Nephron (organoid): ENCODE measurements around the gene PLEKHM3.

Experiments used
- H3K27ac Mint-ChIP-seq, 3 experiments: 2 replicates each; pipeline ENCODE4 v1.8.0; 2020; ENCODE audit warnings: mixed read lengths in 3 of 3, mild to moderate bottlenecking in 2 of 3, moderate library complexity in 1 of 3
- H3K27me3 Mint-ChIP-seq: 2 replicates; pipeline ENCODE4 v1.8.0; 2021; ENCODE audit warnings: low read depth, mild to moderate bottlenecking, moderate library complexity, mixed read lengths
- H3K36me3 Mint-ChIP-seq: 2 replicates; pipeline ENCODE4 v1.8.0; 2020; ENCODE audit warnings: low read depth, mixed read lengths
- H3K4me1 Mint-ChIP-seq: 2 replicates; pipeline ENCODE4 v1.8.0; 2020; ENCODE audit warnings: mixed read lengths
- H3K4me3 Mint-ChIP-seq, 3 experiments: 2 replicates each; pipeline ENCODE4 v1.8.0; 2020; ENCODE audit warnings: mild to moderate bottlenecking in 3 of 3, mixed read lengths in 3 of 3, moderate library complexity in 2 of 3
- H3K9me3 Mint-ChIP-seq: 2 replicates; pipeline ENCODE4 v1.8.0; 2020; ENCODE audit warnings: mixed read lengths
- TF ChIP-seq, protein P1 (sequence below), 3 experiments: fragments of 200-600 bp; sonication (generic); IDR thresholded peaks; one replicate each; pipeline ENCODE4 v1.5.0; 2021; ENCODE audit warnings: antibody characterized with exemption in 3 of 3; ENCODE audit not compliant: unreplicated experiment in 3 of 3

PLEKHM3 gene

DNA sequence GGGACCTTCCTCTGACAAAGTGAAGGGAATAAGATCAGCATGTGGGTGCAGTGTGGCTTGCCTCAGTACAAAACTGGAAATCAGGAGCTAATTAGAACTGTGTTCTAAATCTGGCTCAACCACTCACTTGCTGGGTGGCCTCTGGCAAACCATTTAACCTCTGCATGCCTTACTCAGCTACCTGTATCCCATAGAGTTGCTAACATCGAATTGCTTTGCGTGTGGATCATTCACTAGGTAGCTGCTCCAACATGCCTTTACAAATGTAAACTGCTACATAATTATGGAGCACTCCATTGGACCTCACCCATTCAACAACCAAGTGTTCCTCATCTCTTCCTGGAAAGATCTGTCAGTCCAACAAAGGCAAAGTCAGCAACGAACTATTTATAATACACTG, 19.0 kb downstream of the PLEKHM3 start:
- peaks cover 8% of the 10 kb centered on the region for H3K36me3 Mint-ChIP-seq
- no peaks in the 10 kb centered on the region for H3K4me1 Mint-ChIP-seq
- H3K4me3 Mint-ChIP-seq, result no peak overlapping the region
- H3K27me3 Mint-ChIP-seq, result no peaks in the 10 kb centered on the region
- H3K27ac Mint-ChIP-seq, result no peak overlapping the region
- TF ChIP-seq, protein P1, sequence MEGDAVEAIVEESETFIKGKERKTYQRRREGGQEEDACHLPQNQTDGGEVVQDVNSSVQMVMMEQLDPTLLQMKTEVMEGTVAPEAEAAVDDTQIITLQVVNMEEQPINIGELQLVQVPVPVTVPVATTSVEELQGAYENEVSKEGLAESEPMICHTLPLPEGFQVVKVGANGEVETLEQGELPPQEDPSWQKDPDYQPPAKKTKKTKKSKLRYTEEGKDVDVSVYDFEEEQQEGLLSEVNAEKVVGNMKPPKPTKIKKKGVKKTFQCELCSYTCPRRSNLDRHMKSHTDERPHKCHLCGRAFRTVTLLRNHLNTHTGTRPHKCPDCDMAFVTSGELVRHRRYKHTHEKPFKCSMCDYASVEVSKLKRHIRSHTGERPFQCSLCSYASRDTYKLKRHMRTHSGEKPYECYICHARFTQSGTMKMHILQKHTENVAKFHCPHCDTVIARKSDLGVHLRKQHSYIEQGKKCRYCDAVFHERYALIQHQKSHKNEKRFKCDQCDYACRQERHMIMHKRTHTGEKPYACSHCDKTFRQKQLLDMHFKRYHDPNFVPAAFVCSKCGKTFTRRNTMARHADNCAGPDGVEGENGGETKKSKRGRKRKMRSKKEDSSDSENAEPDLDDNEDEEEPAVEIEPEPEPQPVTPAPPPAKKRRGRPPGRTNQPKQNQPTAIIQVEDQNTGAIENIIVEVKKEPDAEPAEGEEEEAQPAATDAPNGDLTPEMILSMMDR (IDR thresholded peaks at IDR 0.05; ENCODE audit: unreplicated experiment in 3 of 3), result no peak
- no peaks in the 10 kb centered on the region for H3K9me3 Mint-ChIP-seq

DNA sequence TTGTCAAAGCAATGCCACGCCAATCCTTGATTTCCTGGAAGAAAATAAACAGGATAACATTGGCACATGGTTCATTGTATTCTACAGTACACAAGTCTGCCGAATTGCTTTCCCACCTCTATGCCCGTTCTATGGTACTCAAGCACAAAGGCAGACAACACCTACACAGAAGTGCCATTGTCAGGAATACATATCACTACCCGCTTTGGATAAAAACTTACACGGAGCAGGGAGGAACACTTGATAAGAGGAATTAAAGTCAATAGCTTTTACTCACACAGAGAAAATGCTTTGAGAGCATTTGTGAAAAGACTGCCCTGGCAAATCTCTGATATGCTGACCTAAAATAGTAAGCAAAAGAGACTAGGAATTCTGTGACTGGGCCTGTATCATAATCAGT, 23.4 kb downstream of the PLEKHM3 start:
- H3K27me3 Mint-ChIP-seq, result no peaks in the 10 kb centered on the region
- peaks cover 22% of the 10 kb centered on the region for H3K36me3 Mint-ChIP-seq
- H3K27ac Mint-ChIP-seq, result no peak overlapping the region
- H3K9me3 Mint-ChIP-seq, result no peaks in the 10 kb centered on the region
- H3K4me1 Mint-ChIP-seq, result no peaks in the 10 kb centered on the region
- TF ChIP-seq, protein P1 (IDR thresholded peaks at IDR 0.05; ENCODE audit: unreplicated experiment in 3 of 3), result no peak
- no peak overlapping the region for H3K4me3 Mint-ChIP-seq

DNA sequence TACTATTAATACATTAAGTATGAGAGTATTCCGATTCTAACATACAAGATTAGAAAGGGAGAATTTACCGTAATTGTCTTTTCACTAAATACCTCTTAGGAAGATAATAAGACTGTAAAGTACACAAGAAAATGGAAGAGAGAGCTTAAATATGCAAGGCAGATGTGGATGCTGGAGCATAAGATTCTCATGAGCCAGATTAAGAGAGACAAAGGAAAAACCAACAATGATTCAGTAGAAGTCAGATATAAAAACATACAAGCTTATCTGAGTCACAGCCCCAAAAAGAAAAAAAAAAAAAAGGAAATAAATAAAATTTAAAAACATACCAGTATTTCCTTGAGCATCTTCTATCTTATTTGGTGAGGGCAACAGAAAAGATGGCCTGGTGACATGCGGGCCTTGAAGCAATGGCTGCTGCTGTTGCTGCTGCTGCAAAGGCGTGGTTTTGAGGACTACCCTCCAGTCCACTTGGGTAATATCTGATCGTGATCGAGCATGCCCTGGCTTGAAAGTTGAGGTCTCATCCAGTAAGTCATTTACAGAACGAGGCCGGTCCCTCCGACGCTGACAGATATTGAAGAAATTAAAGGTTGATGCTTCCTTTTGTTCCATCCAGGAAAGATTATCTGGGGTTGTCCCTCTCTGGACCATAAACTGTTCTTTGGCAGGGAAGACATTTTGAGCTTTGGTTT, 24.5 kb downstream of the PLEKHM3 start:
- Mint-ChIP-seq H3K4me1 (no peaks in the 10 kb centered on the region), H3K36me3 (peaks cover 26% of the 10 kb centered on the region), H3K27ac (no peak overlapping the region), H3K9me3 (no peaks in the 10 kb centered on the region), H3K4me3 (no peak overlapping the region), H3K27me3 (no peaks in the 10 kb centered on the region)
- TF ChIP-seq, protein P1 (IDR thresholded peaks at IDR 0.05; ENCODE audit: unreplicated experiment in 3 of 3), result no peak

DNA sequence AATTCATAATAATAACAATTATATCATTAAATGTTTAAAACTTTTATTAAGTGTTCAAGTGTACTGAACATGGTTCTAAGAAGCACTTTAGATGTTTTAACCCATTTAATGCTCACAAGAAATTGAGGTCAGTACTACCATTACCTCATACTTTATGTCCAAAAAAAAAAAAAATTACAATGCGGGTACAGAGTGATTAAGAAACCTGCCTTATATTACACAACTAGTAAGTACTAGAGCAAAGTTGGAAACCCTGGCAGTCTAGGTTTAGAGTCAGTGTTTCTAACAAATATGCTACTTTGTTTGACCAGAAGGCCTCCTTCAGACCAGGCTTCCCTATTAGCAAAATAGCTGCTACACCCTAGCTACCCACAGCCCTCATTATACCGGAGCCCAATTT, 28.5 kb downstream of the PLEKHM3 start:
- H3K36me3 Mint-ChIP-seq, result peaks cover 30% of the 10 kb centered on the region

DNA sequence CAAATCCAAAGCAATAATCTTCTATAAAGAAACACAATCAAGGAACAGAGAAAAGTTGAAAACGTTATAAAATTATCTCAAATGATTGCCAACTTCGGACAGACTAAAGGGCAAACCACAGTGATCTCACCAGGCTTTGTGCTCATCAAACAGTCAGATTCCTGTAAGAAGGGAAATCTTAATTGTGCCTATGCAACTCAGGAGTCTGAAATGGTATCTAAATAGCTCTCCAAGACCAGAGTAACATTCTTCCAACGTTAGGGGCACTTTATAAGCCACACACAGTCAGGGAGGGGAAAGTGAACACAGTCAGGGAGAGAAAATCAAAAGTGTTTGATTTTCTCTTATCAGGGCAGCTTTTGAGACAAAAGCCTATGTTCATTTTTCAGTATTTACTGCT, 29.4 kb downstream of the PLEKHM3 start:
- Mint-ChIP-seq H3K36me3 (peaks cover 26% of the 10 kb centered on the region), H3K4me3 (no peak overlapping the region), H3K4me1 (no peaks in the 10 kb centered on the region), H3K9me3 (no peaks in the 10 kb centered on the region), H3K27ac (no peak overlapping the region), H3K27me3 (no peaks in the 10 kb centered on the region)
- TF ChIP-seq, protein P1 (IDR thresholded peaks at IDR 0.05; ENCODE audit: unreplicated experiment in 3 of 3), result no peak

More for the DNA sequence above, 28.5 kb downstream of the PLEKHM3 start:
- TF ChIP-seq, protein P1 (IDR thresholded peaks at IDR 0.05; ENCODE audit: unreplicated experiment in 3 of 3), result no peak
- no peaks in the 10 kb centered on the region for H3K9me3 Mint-ChIP-seq
- H3K27me3 Mint-ChIP-seq, result no peaks in the 10 kb centered on the region
- H3K4me1 Mint-ChIP-seq, result no peaks in the 10 kb centered on the region
- no peak overlapping the region for H3K4me3 Mint-ChIP-seq
- no peak overlapping the region for H3K27ac Mint-ChIP-seq

DNA sequence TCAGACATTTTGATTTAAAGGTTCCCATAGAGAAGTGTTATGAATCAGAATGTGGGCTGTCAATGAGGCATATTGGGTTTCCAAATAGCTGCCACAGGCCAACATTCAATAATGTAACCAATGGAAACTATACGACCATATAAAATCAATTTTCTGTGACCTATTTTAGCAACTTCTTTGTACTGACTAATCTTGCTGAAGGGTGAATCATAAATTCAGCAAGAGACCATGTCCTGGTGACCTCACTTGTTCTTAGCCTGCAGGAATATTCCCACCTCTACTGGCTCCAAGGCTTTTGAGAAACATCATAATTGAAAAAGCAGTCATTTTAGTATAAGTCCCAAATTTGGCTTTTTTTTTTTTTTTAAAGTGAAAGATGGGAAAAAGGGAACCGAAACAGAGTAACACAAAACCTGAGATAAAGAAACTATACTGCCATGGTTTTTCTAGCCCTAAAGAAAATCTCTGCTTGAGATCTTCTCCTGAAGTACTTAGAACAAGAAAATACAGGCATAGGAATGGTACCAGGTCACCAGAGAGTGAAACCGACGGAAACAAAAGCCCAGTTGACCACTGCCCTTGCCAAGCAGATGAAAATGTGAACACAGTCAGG, 32.1 kb downstream of the PLEKHM3 start:
- no peaks in the 10 kb centered on the region for H3K9me3 Mint-ChIP-seq
- no peaks in the 10 kb centered on the region for H3K27me3 Mint-ChIP-seq
- peaks cover 12% of the 10 kb centered on the region for H3K36me3 Mint-ChIP-seq
- no peak overlapping the region for H3K27ac Mint-ChIP-seq
- H3K4me3 Mint-ChIP-seq, result no peak overlapping the region
- TF ChIP-seq, protein P1 (IDR thresholded peaks at IDR 0.05; ENCODE audit: unreplicated experiment in 3 of 3), result no peak
- no peaks in the 10 kb centered on the region for H3K4me1 Mint-ChIP-seq
